ENCODE results near the gene EPN3. TPM values are rescaled to one million over a fixed set of nuclear protein-coding genes. Genes with fewer than 3 reads are reported as not detected.

The EPN3 gene
- total RNA-seq, 2 donors from 2014 or later: not detected

GRCh38 chr17:50585346-50585745 lies 52.8 kb downstream of the EPN3 start:
- Mint-ChIP-seq H3K9me3 (no peaks in the 10 kb centered on the region), H3K36me3 (ENCODE audit: low read depth) (no peaks in the 10 kb centered on the region), H3K4me3 (no peak overlapping the region), H3K27ac (no peak overlapping the region), H3K4me1 (no peaks in the 10 kb centered on the region), H3K27me3 (peaks cover 13% of the 10 kb centered on the region)
- no peak for ATAC-seq (replicated peaks)

GRCh38 chr17:50585891-50586290 lies 53.4 kb downstream of the EPN3 start:
- H3K4me3 Mint-ChIP-seq: no peak overlapping the region
- H3K9me3 Mint-ChIP-seq: no peaks in the 10 kb centered on the region
- H3K4me1 Mint-ChIP-seq: no peaks in the 10 kb centered on the region
- no peak for ATAC-seq (replicated peaks)
- H3K27ac Mint-ChIP-seq: no peak overlapping the region
- H3K36me3 Mint-ChIP-seq (ENCODE audit: low read depth): no peaks in the 10 kb centered on the region
- H3K27me3 Mint-ChIP-seq: peaks cover 11% of the 10 kb centered on the region

- H3K27ac Mint-ChIP-seq: no peak overlapping the region
- no peak for ATAC-seq (replicated peaks)
- H3K4me1 Mint-ChIP-seq: no peaks in the 10 kb centered on the region
- no peaks in the 10 kb centered on the region for H3K9me3 Mint-ChIP-seq
- peaks cover 9% of the 10 kb centered on the region for H3K27me3 Mint-ChIP-seq
- H3K4me3 Mint-ChIP-seq: no peak overlapping the region
- no peaks in the 10 kb centered on the region for H3K36me3 Mint-ChIP-seq (ENCODE audit: low read depth)
Measured at GRCh38 chr17:50586421-50587247, 54.1 kb downstream of the EPN3 start.

- Mint-ChIP-seq H3K4me1 (no peaks in the 10 kb centered on the region), H3K27ac (no peak overlapping the region), H3K4me3 (no peak overlapping the region), H3K27me3 (peaks cover 9% of the 10 kb centered on the region), H3K9me3 (no peaks in the 10 kb centered on the region), H3K36me3 (ENCODE audit: low read depth) (no peaks in the 10 kb centered on the region)
- ATAC-seq (replicated peaks): no peak
Measured at GRCh38 chr17:50587571-50587970, 55.0 kb downstream of the EPN3 start.

- no peak for ATAC-seq (replicated peaks)
- Mint-ChIP-seq H3K27ac (no peak overlapping the region), H3K27me3 (peaks cover 8% of the 10 kb centered on the region), H3K4me1 (no peaks in the 10 kb centered on the region), H3K9me3 (no peaks in the 10 kb centered on the region), H3K4me3 (no peak overlapping the region), H3K36me3 (ENCODE audit: low read depth) (no peaks in the 10 kb centered on the region)
Measured at GRCh38 chr17:50588391-50589049, 56.0 kb downstream of the EPN3 start.

- Mint-ChIP-seq H3K4me3 (no peak overlapping the region), H3K27ac (no peak overlapping the region), H3K9me3 (no peaks in the 10 kb centered on the region), H3K27me3 (peaks cover 2% of the 10 kb centered on the region), H3K4me1 (no peaks in the 10 kb centered on the region), H3K36me3 (ENCODE audit: low read depth) (no peaks in the 10 kb centered on the region)
- ATAC-seq (replicated peaks): no peak
Measured at GRCh38 chr17:50589095-50589705, 56.7 kb downstream of the EPN3 start.

- Mint-ChIP-seq H3K4me3 (no peak overlapping the region), H3K27me3 (no peaks in the 10 kb centered on the region), H3K27ac (no peak overlapping the region), H3K36me3 (ENCODE audit: low read depth) (no peaks in the 10 kb centered on the region), H3K4me1 (no peaks in the 10 kb centered on the region), H3K9me3 (no peaks in the 10 kb centered on the region)
- no peak for ATAC-seq (replicated peaks)
Measured at GRCh38 chr17:50590946-50591737, 58.6 kb downstream of the EPN3 start.

- no peak for ATAC-seq (replicated peaks)
- H3K4me1 Mint-ChIP-seq: no peaks in the 10 kb centered on the region
- H3K4me3 Mint-ChIP-seq: no peak overlapping the region
- H3K9me3 Mint-ChIP-seq: no peaks in the 10 kb centered on the region
- H3K27me3 Mint-ChIP-seq: no peaks in the 10 kb centered on the region
- H3K27ac Mint-ChIP-seq: no peak overlapping the region
- no peaks in the 10 kb centered on the region for H3K36me3 Mint-ChIP-seq (ENCODE audit: low read depth)
Measured at GRCh38 chr17:50593321-50593720, 60.8 kb downstream of the EPN3 start.

Other genes starting within 250 kb of the EPN3 start
- 10 to 100 TPM; 38.5 to 95.1 TPM for gene XYLT2, start 186.6 kb upstream of the EPN3 start, total RNA-seq
- 100 to 1,000 TPM in 1 of 2 donors, 10 to 100 TPM in 1; 63.3 to 109 TPM for gene MRPL27, start 159.6 kb upstream of the EPN3 start, total RNA-seq
- 10 to 100 TPM; 20.8 to 48.7 TPM for gene EME1, start 159.5 kb upstream of the EPN3 start, total RNA-seq
- gene LRRC59, start 135.2 kb upstream of the EPN3 start, total RNA-seq: 100 to 1,000 TPM in 1 of 2 donors, 10 to 100 TPM in 1; 37.1 to 101 TPM
- 10 to 100 TPM; 12.4 to 13.6 TPM for gene ACSF2, start 106.5 kb upstream of the EPN3 start, total RNA-seq
- not detected for gene CHAD, start 63.9 kb upstream of the EPN3 start, total RNA-seq
- gene RSAD1, start 53.9 kb upstream of the EPN3 start, total RNA-seq: 10 to 100 TPM; 21.3 to 29.5 TPM
- 1 to 10 TPM; 2.1 to 3.2 TPM for gene MYCBPAP, start 24.3 kb upstream of the EPN3 start, total RNA-seq
- gene SPATA20, start 14.4 kb downstream of the EPN3 start, total RNA-seq: 10 to 100 TPM in 1 of 2 donors, 1 to 10 TPM in 1; 9.1 to 12.7 TPM
- gene CACNA1G, start 28.0 kb downstream of the EPN3 start, total RNA-seq: under 1 TPM in 1 of 2 donors, not detected in 1; 0.11 TPM
- gene ABCC3, start 102.1 kb downstream of the EPN3 start, total RNA-seq: under 1 TPM in 1 of 2 donors, not detected in 1; 0.40 TPM
- 10 to 100 TPM; 13.0 to 29.9 TPM for gene ANKRD40, start 175.2 kb downstream of the EPN3 start, total RNA-seq
- gene LUC7L3, start 186.9 kb downstream of the EPN3 start, total RNA-seq: 100 to 1,000 TPM; 113 to 142 TPM
- gene ANKRD40CL, start 234.8 kb downstream of the EPN3 start, total RNA-seq: not detected